OCI-LY1 (cell line): Measurements from ENCODE around the gene GJB3.

Experiments used
- EZH2 ChIP-seq: fragments of 200-600 bp; sonication (generic), shearing (Covaris generic); IDR thresholded peaks from 2 replicates; pipeline ENCODE4 v1.8.0; 2017; ENCODE audit warnings: borderline replicate concordance, mixed run types, mild to moderate bottlenecking, antibody characterized with exemption, low read length, moderate library complexity, mixed read lengths
- TF ChIP-seq, protein P1 (sequence below): fragments of 200-600 bp; sonication (generic), shearing (Covaris generic); IDR thresholded peaks from 2 replicates; pipeline ENCODE4 v1.5.1; 2017; ENCODE audit warnings: mild to moderate bottlenecking, antibody characterized with exemption, low read length, moderate library complexity, mixed read lengths

DNA sequence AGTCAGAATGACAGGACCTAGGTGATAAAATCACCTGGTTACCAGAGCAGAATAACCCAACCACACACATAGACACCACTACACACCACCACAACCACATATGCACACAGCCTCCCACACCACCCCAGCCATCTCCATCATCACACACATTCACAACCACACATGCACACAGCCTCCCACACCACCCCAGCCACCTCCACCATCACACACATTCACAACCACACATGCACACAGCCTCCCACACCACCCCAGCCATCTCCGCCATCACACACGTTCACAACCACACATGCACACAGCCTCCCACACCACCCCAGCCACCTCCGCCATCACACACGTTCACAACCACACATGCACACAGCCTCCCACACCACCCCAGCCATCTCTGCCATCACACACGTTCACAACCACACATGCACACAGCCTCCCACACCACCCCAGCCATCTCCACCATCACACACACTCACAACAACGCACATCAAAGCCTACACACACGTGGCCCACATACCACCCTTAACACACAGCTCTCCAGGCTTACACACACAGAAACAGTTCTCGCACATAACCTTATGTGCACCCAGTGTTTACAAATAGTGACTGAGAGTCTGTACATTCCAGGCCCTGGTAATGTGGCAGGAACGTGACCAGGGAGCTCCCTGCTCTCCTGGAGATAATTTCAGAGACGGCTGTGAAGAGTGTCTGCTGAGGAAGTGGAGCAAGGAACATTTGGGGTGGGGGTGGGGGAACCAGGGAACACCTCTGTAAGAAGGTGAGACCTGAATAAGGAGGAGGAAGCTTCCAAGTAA is 3.3 kb upstream of the GJB3 start:
- TF ChIP-seq, protein P1, sequence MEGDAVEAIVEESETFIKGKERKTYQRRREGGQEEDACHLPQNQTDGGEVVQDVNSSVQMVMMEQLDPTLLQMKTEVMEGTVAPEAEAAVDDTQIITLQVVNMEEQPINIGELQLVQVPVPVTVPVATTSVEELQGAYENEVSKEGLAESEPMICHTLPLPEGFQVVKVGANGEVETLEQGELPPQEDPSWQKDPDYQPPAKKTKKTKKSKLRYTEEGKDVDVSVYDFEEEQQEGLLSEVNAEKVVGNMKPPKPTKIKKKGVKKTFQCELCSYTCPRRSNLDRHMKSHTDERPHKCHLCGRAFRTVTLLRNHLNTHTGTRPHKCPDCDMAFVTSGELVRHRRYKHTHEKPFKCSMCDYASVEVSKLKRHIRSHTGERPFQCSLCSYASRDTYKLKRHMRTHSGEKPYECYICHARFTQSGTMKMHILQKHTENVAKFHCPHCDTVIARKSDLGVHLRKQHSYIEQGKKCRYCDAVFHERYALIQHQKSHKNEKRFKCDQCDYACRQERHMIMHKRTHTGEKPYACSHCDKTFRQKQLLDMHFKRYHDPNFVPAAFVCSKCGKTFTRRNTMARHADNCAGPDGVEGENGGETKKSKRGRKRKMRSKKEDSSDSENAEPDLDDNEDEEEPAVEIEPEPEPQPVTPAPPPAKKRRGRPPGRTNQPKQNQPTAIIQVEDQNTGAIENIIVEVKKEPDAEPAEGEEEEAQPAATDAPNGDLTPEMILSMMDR: no peak
- TF ChIP-seq EZH2: no peak
